H9 (cell line): Measurements from ENCODE around the gene HSH2D. TPM values are rescaled to one million over a fixed set of nuclear protein-coding genes. Genes with fewer than 3 reads are reported as not detected.

ENCODE experiments used
- DNase-seq: peaks from one replicate; pipeline ENCODE4 v3.0.0-alpha.2; 2017
- H2AFZ ChIP-seq: one replicate; pipeline ENCODE4 v1.6.1; 2013; ENCODE audit warnings: mild to moderate bottlenecking, low read length, control low read depth, moderate library complexity
- H2AK5ac ChIP-seq: 2 replicates; pipeline ENCODE4 v1.6.1; 2013; ENCODE audit warnings: low read length, control low read depth, mixed read lengths; ENCODE audit not compliant: insufficient read length
- H2BK120ac ChIP-seq: one replicate; pipeline ENCODE4 v1.6.1; 2013; ENCODE audit warnings: low read depth, mild to moderate bottlenecking, low read length, control low read depth, inconsistent platforms; ENCODE audit not compliant: poor library complexity, severe bottlenecking
- H2BK12ac ChIP-seq: 2 replicates; pipeline ENCODE4 v1.6.1; 2013; ENCODE audit warnings: low read length, control low read depth, mixed read lengths, low read depth; ENCODE audit not compliant: insufficient read length
- H2BK15ac ChIP-seq: 2 replicates; pipeline ENCODE4 v1.6.1; 2013; ENCODE audit warnings: low read depth, low read length, control low read depth
- H2BK20ac ChIP-seq: one replicate; pipeline ENCODE4 v1.6.1; 2013; ENCODE audit warnings: low read depth, mild to moderate bottlenecking, low read length, control low read depth, inconsistent platforms; ENCODE audit not compliant: poor library complexity, severe bottlenecking
- H2BK5ac ChIP-seq: 2 replicates; pipeline ENCODE4 v1.6.1; 2013; ENCODE audit warnings: low read length, control low read depth, mixed read lengths; ENCODE audit not compliant: insufficient read length
- H3K14ac ChIP-seq: 2 replicates; pipeline ENCODE4 v1.6.1; 2013; ENCODE audit warnings: low read length, control low read depth; ENCODE audit not compliant: insufficient read depth
- H3K18ac ChIP-seq: 2 replicates; pipeline ENCODE4 v1.6.1; 2013; ENCODE audit warnings: low read depth, mild to moderate bottlenecking, mixed read lengths, low read length, control low read depth; ENCODE audit not compliant: insufficient read length
- H3K23ac ChIP-seq: 2 replicates; pipeline ENCODE4 v1.6.1; 2013; ENCODE audit warnings: low read length, control low read depth, mixed read lengths, low read depth; ENCODE audit not compliant: insufficient read length
- H3K23me2 ChIP-seq: 2 replicates; pipeline ENCODE4 v1.6.1; 2013; ENCODE audit warnings: low read depth, mild to moderate bottlenecking, mixed read lengths, low read length, control low read depth; ENCODE audit not compliant: insufficient read length, poor library complexity, severe bottlenecking
- H3K27ac ChIP-seq: 2 replicates; pipeline ENCODE4 v1.5.1; 2013; ENCODE audit warnings: low read length, control low read depth, mixed read lengths, low read depth; ENCODE audit not compliant: insufficient read length
- H3K27me3 ChIP-seq: 2 replicates; pipeline ENCODE4 v1.6.1; 2013; ENCODE audit warnings: low read length, control low read depth, inconsistent platforms; ENCODE audit not compliant: insufficient read depth
- H3K4ac ChIP-seq: 2 replicates; pipeline ENCODE4 v1.6.1; 2013; ENCODE audit warnings: low read depth, mild to moderate bottlenecking, control low read depth, inconsistent platforms, low read length, moderate library complexity
- H3K4me1 ChIP-seq: 2 replicates; pipeline ENCODE4 v1.6.1; 2013; ENCODE audit warnings: low read length, control low read depth, inconsistent platforms; ENCODE audit not compliant: insufficient read depth
- H3K4me2 ChIP-seq: 2 replicates; pipeline ENCODE4 v1.6.1; 2013; ENCODE audit warnings: low read length, control low read depth, mixed read lengths; ENCODE audit not compliant: insufficient read length, insufficient read depth
- H3K56ac ChIP-seq: 2 replicates; pipeline ENCODE4 v1.6.1; 2013; ENCODE audit warnings: low read depth, mild to moderate bottlenecking, mixed read lengths, low read length, control low read depth; ENCODE audit not compliant: insufficient read length
- H3K79me1 ChIP-seq: 2 replicates; pipeline ENCODE4 v1.6.1; 2013; ENCODE audit warnings: low read depth, mild to moderate bottlenecking, moderate library complexity, low read length, control low read depth, inconsistent platforms; ENCODE audit not compliant: insufficient read depth, poor library complexity, severe bottlenecking
- H3K79me2 ChIP-seq: 2 replicates; pipeline ENCODE4 v1.6.1; 2013; ENCODE audit warnings: low read length, control low read depth, inconsistent platforms; ENCODE audit not compliant: insufficient read depth
- H3K9ac ChIP-seq: 2 replicates; pipeline ENCODE4 v1.6.1; 2013; ENCODE audit warnings: low read length, control low read depth, mixed read lengths; ENCODE audit not compliant: insufficient read length; ENCODE audit errors: extremely low read depth
- H3K9me3 ChIP-seq: one replicate; pipeline ENCODE4 v1.6.1; 2013; ENCODE audit warnings: low read depth, low read length, inconsistent platforms; ENCODE audit not compliant: control insufficient read depth
- H3T11ph ChIP-seq: one replicate; pipeline ENCODE4 v1.6.1; 2013; ENCODE audit warnings: mild to moderate bottlenecking, low read length, control low read depth, inconsistent platforms
- H4K20me1 ChIP-seq: one replicate; pipeline ENCODE4 v1.6.1; 2013; ENCODE audit not compliant: control insufficient read depth, insufficient read length, insufficient read depth
- H4K5ac ChIP-seq: 2 replicates; pipeline ENCODE4 v1.6.1; 2013; ENCODE audit warnings: low read depth, mild to moderate bottlenecking, mixed read lengths, low read length, control low read depth; ENCODE audit not compliant: insufficient read length
- H4K8ac ChIP-seq: replicated peaks from 2 replicates; pipeline ENCODE4 v1.6.1; 2013; ENCODE audit warnings: low read length, control low read depth, mixed read lengths, low read depth; ENCODE audit not compliant: insufficient read length
- H4K91ac ChIP-seq: 2 replicates; pipeline ENCODE4 v1.6.1; 2013; ENCODE audit warnings: low read depth, mild to moderate bottlenecking, moderate library complexity, mixed read lengths, low read length, control low read depth; ENCODE audit not compliant: insufficient read length
- H3K27ac Mint-ChIP-seq, 3 experiments: 2 replicates in 2 of 3; 3 replicates in 1 of 3; pipeline ENCODE4 v1.8.0; 2020 to 2021; ENCODE audit warnings: mixed read lengths in 3 of 3, mild to moderate bottlenecking in 1 of 3, moderate library complexity in 1 of 3
- H3K27me3 Mint-ChIP-seq: 2 replicates; pipeline ENCODE4 v1.8.0; 2021; ENCODE audit warnings: low read depth, mild to moderate bottlenecking, moderate library complexity, mixed read lengths
- H3K36me3 Mint-ChIP-seq, 3 experiments: 2 replicates in 2 of 3; 3 replicates in 1 of 3; pipeline ENCODE4 v1.8.0; 2020 to 2021; ENCODE audit warnings: low read depth in 3 of 3, mixed read lengths in 3 of 3; ENCODE audit not compliant: insufficient read depth in 1 of 3
- H3K4me1 Mint-ChIP-seq, 2 experiments: 2 replicates each; pipeline ENCODE4 v1.8.0; 2020; ENCODE audit warnings: mixed read lengths in 2 of 2
- H3K4me3 Mint-ChIP-seq, 2 experiments: 2 replicates in 1 of 2; 3 replicates in 1 of 2; pipeline ENCODE4 v1.8.0; 2020 to 2021; ENCODE audit warnings: mild to moderate bottlenecking in 2 of 2, mixed read lengths in 2 of 2, moderate library complexity in 1 of 2
- H3K9me3 Mint-ChIP-seq, 2 experiments: 2 replicates in 1 of 2; 3 replicates in 1 of 2; pipeline ENCODE4 v1.8.0; 2020; ENCODE audit warnings: mild to moderate bottlenecking in 2 of 2, mixed read lengths in 2 of 2, moderate library complexity in 1 of 2
- WGBS: extraction: QIAGEN DNeasy Blood & Tissue Kit; methylation state at CpG from one replicate; pipeline ENCODE4 v1.1.7; 2013; ENCODE audit warnings: missing lambda C conversion rate, low lambda C conversion rate, mixed read lengths; ENCODE audit not compliant: insufficient read length; ENCODE audit errors: extremely low coverage; 5-methylcytosine and 5-hydroxymethylcytosine counted together
- total RNA-seq: library from RNA; stranded (reverse); gene quantifications from 2 replicates; pipeline ENCODE4 v1.2.1, GENCODE V29; 2021
- TF ChIP-seq, protein P1 (sequence below): fragments of 200-600 bp; sonication (generic); conservative IDR thresholded peaks from 3 replicates; pipeline ENCODE4 v1.8.0; 2021; ENCODE audit warnings: antibody characterized with exemption, mild to moderate bottlenecking

HSH2D gene
- total RNA-seq, 1 experiment from 2014 or later: 2.3 TPM

- Mint-ChIP-seq H3K36me3 (no peaks in the 10 kb centered on the region; a peak in 1 of 7 replicates), H3K27ac (peak overlapping the region in 1 of 3 experiments; percentile 50; a peak in 1 of 7 replicates), H3K4me3 (no peak overlapping the region), H3K9me3 (no peaks in the 10 kb centered on the region; a peak in 1 of 5 replicates), H3K4me1 (peaks cover 15 to 16% of the 10 kb centered on the region in 2 experiments), H3K27me3 (peaks cover 7% of the 10 kb centered on the region)
- H3K14ac ChIP-seq: no peak overlapping the region
- no peak overlapping the region for H2BK12ac ChIP-seq
- no peaks in the 10 kb centered on the region for H3K9me3 ChIP-seq
- no peak overlapping the region for H3T11ph ChIP-seq
- no peaks in the 10 kb centered on the region for H3K23me2 ChIP-seq
- H3K27me3 ChIP-seq: no peaks in the 10 kb centered on the region
- no peak overlapping the region for H3K23ac ChIP-seq
- H3K56ac ChIP-seq: no peak overlapping the region
- H3K4me1 ChIP-seq: no peaks in the 10 kb centered on the region
- whole genome bisulfite sequencing: no CpG with 5 or more reads among the region's 13 CpGs
- no peaks in the 10 kb centered on the region for H3K79me1 ChIP-seq
- no peak overlapping the region for H3K4ac ChIP-seq
- H2AK5ac ChIP-seq: no peak overlapping the region
- H3K27ac ChIP-seq: no peak overlapping the region
- H4K8ac ChIP-seq: no peak overlapping the region
- H4K20me1 ChIP-seq: no peaks in the 10 kb centered on the region
- TF ChIP-seq, protein P1, sequence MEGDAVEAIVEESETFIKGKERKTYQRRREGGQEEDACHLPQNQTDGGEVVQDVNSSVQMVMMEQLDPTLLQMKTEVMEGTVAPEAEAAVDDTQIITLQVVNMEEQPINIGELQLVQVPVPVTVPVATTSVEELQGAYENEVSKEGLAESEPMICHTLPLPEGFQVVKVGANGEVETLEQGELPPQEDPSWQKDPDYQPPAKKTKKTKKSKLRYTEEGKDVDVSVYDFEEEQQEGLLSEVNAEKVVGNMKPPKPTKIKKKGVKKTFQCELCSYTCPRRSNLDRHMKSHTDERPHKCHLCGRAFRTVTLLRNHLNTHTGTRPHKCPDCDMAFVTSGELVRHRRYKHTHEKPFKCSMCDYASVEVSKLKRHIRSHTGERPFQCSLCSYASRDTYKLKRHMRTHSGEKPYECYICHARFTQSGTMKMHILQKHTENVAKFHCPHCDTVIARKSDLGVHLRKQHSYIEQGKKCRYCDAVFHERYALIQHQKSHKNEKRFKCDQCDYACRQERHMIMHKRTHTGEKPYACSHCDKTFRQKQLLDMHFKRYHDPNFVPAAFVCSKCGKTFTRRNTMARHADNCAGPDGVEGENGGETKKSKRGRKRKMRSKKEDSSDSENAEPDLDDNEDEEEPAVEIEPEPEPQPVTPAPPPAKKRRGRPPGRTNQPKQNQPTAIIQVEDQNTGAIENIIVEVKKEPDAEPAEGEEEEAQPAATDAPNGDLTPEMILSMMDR: no peak
- H3K9ac ChIP-seq: no peak overlapping the region
- no peak overlapping the region for H4K91ac ChIP-seq
- no peak for DNase-seq
- H2AFZ ChIP-seq: no peak overlapping the region
- H3K4me2 ChIP-seq: no peak overlapping the region
- H3K79me2 ChIP-seq: no peaks in the 10 kb centered on the region
- no peak overlapping the region for H4K5ac ChIP-seq
- H3K18ac ChIP-seq: no peak overlapping the region
- no peak overlapping the region for H2BK20ac ChIP-seq
- no peak overlapping the region for H2BK120ac ChIP-seq
- H2BK5ac ChIP-seq: no peak overlapping the region
- no peak overlapping the region for H2BK15ac ChIP-seq
Observed at GRCh38 chr19:16139752-16140151, 3.7 kb upstream of the HSH2D start.
